ENCODE measurements around the gene PAFAH2. TPM values are rescaled to one million over a fixed set of nuclear protein-coding genes. Genes with fewer than 3 reads are reported as not detected.
A peak's percentile ranks its signal among the peaks of the same experiment; 100 is the strongest.

Gene PAFAH2
- total and polyA plus RNA-seq, 2 of the 13 experiments (the other 11 are each of a cell fraction or from before 2014, with no cell fraction given), result 6.9 to 9.4 TPM

GRCh38 chr1:25996966-25997827 is 666 bp downstream of the PAFAH2 start (continued):
- TF ChIP-seq ZNF318 (CRISPR knock-in tag; IDR thresholded peaks at IDR 0.05), result no peak
- peak; percentile 54; the same call in 1 of the 2 replicates for TF ChIP-seq DPF2 (CRISPR knock-in tag; IDR thresholded peaks at IDR 0.05; ENCODE audit: borderline replicate concordance, low read depth)
- TF ChIP-seq TRIM24 (CRISPR knock-in tag; IDR thresholded peaks at IDR 0.05), result no peak
- no peak for TF ChIP-seq PLRG1 (conservative IDR thresholded peaks at IDR 0.05)
- no peak for TF ChIP-seq MLLT10 (CRISPR knock-in tag; IDR thresholded peaks at IDR 0.05)
- no peak for TF ChIP-seq ZNF781 (CRISPR knock-in tag; IDR thresholded peaks at IDR 0.05; ENCODE audit: borderline replicate concordance, not compliant biosample characterization)
- TF ChIP-seq MYPOP (CRISPR knock-in tag; IDR thresholded peaks at IDR 0.05), result no peak; the same call in 1 of the 2 replicates
- 0 out of 2 replicates have a peak, but pooled peaks have one; percentile 43 for TF ChIP-seq ZSCAN29 (CRISPR knock-in tag; conservative IDR thresholded peaks at IDR 0.05)
- no peak for TF ChIP-seq ZNF543 (CRISPR knock-in tag; IDR thresholded peaks at IDR 0.05)
- TF ChIP-seq RFX3 (CRISPR knock-in tag; IDR thresholded peaks at IDR 0.05), result no peak
- TF ChIP-seq JDP2 (CRISPR knock-in tag; IDR thresholded peaks at IDR 0.05; ENCODE audit: borderline replicate concordance), result no peak
- 0 out of 2 replicates have a peak, but pooled peaks have one; percentile 43 for TF ChIP-seq ZNF280D (CRISPR knock-in tag; IDR thresholded peaks at IDR 0.05)
- no peak for TF ChIP-seq PATZ1 (CRISPR knock-in tag; IDR thresholded peaks at IDR 0.05)
